ENCODE measurements around the gene IQGAP2.

IQGAP2 gene

DNA sequence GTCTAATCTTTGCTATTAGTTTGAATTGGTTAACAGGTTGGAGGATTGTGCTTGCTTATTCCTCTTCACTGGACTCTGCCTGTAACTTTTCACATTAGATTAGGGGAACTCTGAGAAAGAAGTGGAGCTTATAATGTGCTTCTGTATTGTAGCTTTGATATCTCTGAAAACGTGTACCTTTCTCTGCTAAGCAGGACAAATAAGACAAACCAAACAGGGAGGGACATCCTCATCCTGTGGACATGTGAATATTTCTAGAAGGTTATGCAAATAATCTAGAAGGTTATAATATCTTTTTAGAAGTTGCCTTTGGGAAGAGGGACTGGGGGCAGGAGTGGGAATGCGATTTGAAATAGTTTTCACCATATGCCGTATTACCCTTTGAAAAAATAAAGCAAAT, 11.7 kb downstream of the IQGAP2 start:
- Histone ChIP-seq H2AK5ac (ENCODE audit: low read length, severe bottlenecking) (no peak overlapping the region), H3K9ac (ENCODE audit: low read length) (no peak overlapping the region)
- 94% methylated on average over 3 of the region's 3 CpGs for WGBS

DNA sequence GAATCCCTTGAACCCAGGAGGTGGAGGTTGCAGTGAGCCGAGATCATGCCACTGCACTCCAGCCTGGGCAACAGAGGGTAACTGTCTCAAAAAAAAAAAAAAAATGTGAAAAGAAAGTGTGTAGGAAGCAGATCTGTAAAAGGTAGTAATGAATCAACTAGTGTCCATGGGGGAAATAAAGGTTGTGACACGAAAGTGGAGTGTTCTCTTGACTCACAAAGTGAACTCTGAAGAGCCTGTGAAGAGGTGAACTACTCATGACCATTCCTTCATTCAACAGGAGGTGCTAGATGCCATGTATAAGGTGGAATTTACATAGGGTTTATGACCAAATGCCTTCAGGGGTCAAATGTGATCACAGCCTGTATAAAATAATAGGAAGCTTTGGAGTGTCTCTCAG, 12.8 kb downstream of the IQGAP2 start:
- Histone ChIP-seq H3K79me1 (replicated peaks; ENCODE audit: low read length, poor library complexity, severe bottlenecking) (no peaks in the 10 kb centered on the region), H2BK120ac (ENCODE audit: low read depth, low read length) (no peak overlapping the region), H4K8ac (ENCODE audit: low read length) (no peak overlapping the region), H3K27ac (ENCODE audit: low read length, poor library complexity, severe bottlenecking) (no peak overlapping the region), H3K36me3 (ENCODE audit: control insufficient read depth in 1 of 2, insufficient read depth in 2 of 2, low read depth in 1 of 2, low read length in 2 of 2) (no peaks in the 10 kb centered on the region), H3K4me3 (ENCODE audit: insufficient read depth in 1 of 2, low read depth in 1 of 2, low read length in 2 of 2) (no peak overlapping the region), H4K91ac (ENCODE audit: low read length) (no peak overlapping the region), H3K4me1 (ENCODE audit: control insufficient read depth, insufficient read depth, low read depth, low read length) (no peaks in the 10 kb centered on the region), H3K9ac (ENCODE audit: low read length) (no peak overlapping the region), H3K18ac (ENCODE audit: low read depth in 1 of 2, low read length in 2 of 2) (no peak overlapping the region), H3K14ac (ENCODE audit: low read length in 2 of 2) (no peak overlapping the region), H3K9me3 (ENCODE audit: control insufficient read depth, low read length) (no peaks in the 10 kb centered on the region), H2BK12ac (ENCODE audit: low read length in 2 of 2) (no peak overlapping the region), H2AFZ (ENCODE audit: low read depth, low read length) (no peak overlapping the region), H2BK15ac (ENCODE audit: low read depth, poor library complexity, severe bottlenecking) (no peak overlapping the region), H3K23ac (ENCODE audit: low read length in 2 of 2) (no peak overlapping the region), H3K4me2 (ENCODE audit: low read length, poor library complexity, severe bottlenecking) (no peak overlapping the region), H3K4ac (ENCODE audit: low read depth in 1 of 2, low read length in 2 of 2) (no peak overlapping the region), H2BK5ac (ENCODE audit: low read depth, low read length, poor library complexity, severe bottlenecking) (no peak overlapping the region), H3K27me3 (ENCODE audit: control insufficient read depth in 1 of 2, insufficient read depth in 1 of 2, low read length in 2 of 2) (no peaks in the 10 kb centered on the region), H2AK5ac (ENCODE audit: low read length, severe bottlenecking) (no peak overlapping the region)
- DNase-seq: no peak
- WGBS: 85% methylated on average over 2 of the region's 2 CpGs

More for the DNA sequence above, 11.7 kb downstream of the IQGAP2 start:
- Histone ChIP-seq H2BK12ac (ENCODE audit: low read length in 2 of 2) (no peak overlapping the region), H2BK5ac (ENCODE audit: low read depth, low read length, poor library complexity, severe bottlenecking) (no peak overlapping the region), H3K14ac (ENCODE audit: low read length in 2 of 2) (no peak overlapping the region), H4K8ac (ENCODE audit: low read length) (no peak overlapping the region), H3K4me3 (ENCODE audit: insufficient read depth in 1 of 2, low read depth in 1 of 2, low read length in 2 of 2) (no peak overlapping the region), H2BK120ac (ENCODE audit: low read depth, low read length) (no peak overlapping the region), H3K4ac (ENCODE audit: low read depth in 1 of 2, low read length in 2 of 2) (no peak overlapping the region), H3K27ac (ENCODE audit: low read length, poor library complexity, severe bottlenecking) (no peak overlapping the region), H3K79me1 (replicated peaks; ENCODE audit: low read length, poor library complexity, severe bottlenecking) (no peaks in the 10 kb centered on the region), H3K4me2 (ENCODE audit: low read length, poor library complexity, severe bottlenecking) (no peak overlapping the region), H3K36me3 (ENCODE audit: control insufficient read depth in 1 of 2, insufficient read depth in 2 of 2, low read depth in 1 of 2, low read length in 2 of 2) (no peaks in the 10 kb centered on the region), H3K23ac (ENCODE audit: low read length in 2 of 2) (no peak overlapping the region), H3K18ac (ENCODE audit: low read depth in 1 of 2, low read length in 2 of 2) (no peak overlapping the region), H3K4me1 (ENCODE audit: control insufficient read depth, insufficient read depth, low read depth, low read length) (no peaks in the 10 kb centered on the region), H2AFZ (ENCODE audit: low read depth, low read length) (no peak overlapping the region), H3K27me3 (ENCODE audit: control insufficient read depth in 1 of 2, insufficient read depth in 1 of 2, low read length in 2 of 2) (peaks cover 4 to 6% of the 10 kb centered on the region in 2 experiments), H2BK15ac (ENCODE audit: low read depth, poor library complexity, severe bottlenecking) (no peak overlapping the region), H4K91ac (ENCODE audit: low read length) (no peak overlapping the region), H3K9me3 (ENCODE audit: control insufficient read depth, low read length) (no peaks in the 10 kb centered on the region)
- no peak for DNase-seq

DNA sequence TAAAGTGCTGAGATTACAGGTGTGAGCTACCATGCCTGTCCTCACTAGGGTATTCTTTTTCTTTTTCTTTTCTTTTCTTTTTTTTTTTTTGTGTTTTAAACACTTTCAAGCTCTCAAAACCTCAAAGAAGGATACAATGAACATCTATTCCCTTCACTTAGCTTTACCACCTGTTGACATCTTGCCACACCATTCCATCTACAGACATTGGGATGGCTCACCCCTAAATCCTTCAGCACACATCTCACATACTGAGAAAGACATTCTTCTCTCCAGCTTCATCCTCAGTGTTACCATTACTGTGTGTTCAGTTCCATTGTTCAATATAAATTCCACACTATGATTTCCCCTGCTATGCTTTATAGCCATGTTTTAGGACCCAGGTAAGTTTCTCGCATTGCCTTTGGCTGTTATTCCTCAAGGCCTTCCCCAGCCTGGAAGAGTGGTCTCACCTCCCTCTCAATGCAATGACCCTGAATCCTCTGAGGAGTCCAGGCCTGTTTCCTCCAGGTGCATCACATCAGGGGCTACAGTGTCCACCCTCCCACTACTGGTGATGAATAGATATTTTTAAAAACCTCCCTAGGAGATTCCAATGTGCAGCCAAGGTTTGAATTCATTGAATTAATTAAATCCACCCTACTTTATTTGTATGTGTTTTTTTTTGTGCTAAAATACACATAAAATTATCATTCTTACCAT, 16.7 kb downstream of the IQGAP2 start:
- no peak overlapping the region for H2BK5ac ChIP-seq (ENCODE audit: low read depth, low read length, poor library complexity, severe bottlenecking)
- no peak overlapping the region for H3K18ac ChIP-seq (ENCODE audit: low read depth in 1 of 2, low read length in 2 of 2)
- no peak overlapping the region for H4K8ac ChIP-seq (ENCODE audit: low read length)
- H3K9me3 ChIP-seq (ENCODE audit: control insufficient read depth, low read length): no peaks in the 10 kb centered on the region
- no peak overlapping the region for H3K4me2 ChIP-seq (ENCODE audit: low read length, poor library complexity, severe bottlenecking)
- H3K27ac ChIP-seq (ENCODE audit: low read length, poor library complexity, severe bottlenecking): no peak overlapping the region
- no peak overlapping the region for H2BK12ac ChIP-seq (ENCODE audit: low read length in 2 of 2)
- H4K91ac ChIP-seq (ENCODE audit: low read length): no peak overlapping the region
- no peak overlapping the region for H3K23ac ChIP-seq (ENCODE audit: low read length in 2 of 2)
- H2AFZ ChIP-seq (ENCODE audit: low read depth, low read length): no peak overlapping the region
- no peaks in the 10 kb centered on the region for H3K79me1 ChIP-seq (replicated peaks; ENCODE audit: low read length, poor library complexity, severe bottlenecking)
- H3K27me3 ChIP-seq (ENCODE audit: control insufficient read depth in 1 of 2, insufficient read depth in 1 of 2, low read length in 2 of 2): peaks cover 4 to 5% of the 10 kb centered on the region in 2 experiments
- no peak overlapping the region for H3K4me3 ChIP-seq (ENCODE audit: insufficient read depth in 1 of 2, low read depth in 1 of 2, low read length in 2 of 2)
- no peak overlapping the region for H3K9ac ChIP-seq (ENCODE audit: low read length)
- DNase-seq: no peak
- no peak overlapping the region for H2AK5ac ChIP-seq (ENCODE audit: low read length, severe bottlenecking)
- no peak overlapping the region for H3K14ac ChIP-seq (ENCODE audit: low read length in 2 of 2)
- no peaks in the 10 kb centered on the region for H3K36me3 ChIP-seq (ENCODE audit: control insufficient read depth in 1 of 2, insufficient read depth in 2 of 2, low read depth in 1 of 2, low read length in 2 of 2)
- no peak overlapping the region for H2BK120ac ChIP-seq (ENCODE audit: low read depth, low read length)
- 100% methylated on average over 1 of the region's 1 CpG for WGBS
- H3K4ac ChIP-seq (ENCODE audit: low read depth in 1 of 2, low read length in 2 of 2): no peak overlapping the region
- no peaks in the 10 kb centered on the region for H3K4me1 ChIP-seq (ENCODE audit: control insufficient read depth, insufficient read depth, low read depth, low read length)
- no peak overlapping the region for H2BK15ac ChIP-seq (ENCODE audit: low read depth, poor library complexity, severe bottlenecking)

DNA sequence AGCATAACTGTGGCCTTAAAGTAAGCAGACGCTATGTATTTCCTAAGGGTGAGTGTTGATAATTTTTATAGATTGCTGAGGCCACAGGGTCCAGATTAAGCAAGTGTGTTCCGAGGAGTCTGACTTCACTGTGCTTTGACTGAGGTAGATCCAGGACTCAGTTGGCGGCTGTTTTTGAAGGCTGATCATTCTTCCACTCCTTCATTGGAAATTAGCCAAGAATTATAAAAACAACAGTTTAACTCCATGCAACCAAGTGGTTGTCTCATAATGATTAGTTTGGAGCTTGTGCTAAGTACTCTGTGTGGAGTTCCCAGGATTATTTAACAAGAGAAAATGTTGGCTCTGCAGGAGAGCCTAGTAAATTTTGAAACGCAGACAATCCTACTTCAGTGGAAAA, 19.1 kb downstream of the IQGAP2 start:
- H3K4me2 ChIP-seq (ENCODE audit: low read length, poor library complexity, severe bottlenecking): no peak overlapping the region
- no peaks in the 10 kb centered on the region for H3K9me3 ChIP-seq (ENCODE audit: control insufficient read depth, low read length)

More for the DNA sequence above, 19.1 kb downstream of the IQGAP2 start:
- 90% methylated on average over 3 of the region's 4 CpGs for WGBS
- Histone ChIP-seq H3K36me3 (ENCODE audit: control insufficient read depth in 1 of 2, insufficient read depth in 2 of 2, low read depth in 1 of 2, low read length in 2 of 2) (no peaks in the 10 kb centered on the region), H2BK120ac (ENCODE audit: low read depth, low read length) (no peak overlapping the region), H2AFZ (ENCODE audit: low read depth, low read length) (no peak overlapping the region), H2AK5ac (ENCODE audit: low read length, severe bottlenecking) (no peak overlapping the region), H3K23ac (ENCODE audit: low read length in 2 of 2) (no peak overlapping the region), H2BK15ac (ENCODE audit: low read depth, poor library complexity, severe bottlenecking) (no peak overlapping the region), H3K79me1 (replicated peaks; ENCODE audit: low read length, poor library complexity, severe bottlenecking) (no peaks in the 10 kb centered on the region), H3K4me1 (ENCODE audit: control insufficient read depth, insufficient read depth, low read depth, low read length) (no peaks in the 10 kb centered on the region), H4K8ac (ENCODE audit: low read length) (no peak overlapping the region), H3K9ac (ENCODE audit: low read length) (no peak overlapping the region), H3K18ac (ENCODE audit: low read depth in 1 of 2, low read length in 2 of 2) (no peak overlapping the region), H4K91ac (ENCODE audit: low read length) (no peak overlapping the region), H3K4me3 (ENCODE audit: insufficient read depth in 1 of 2, low read depth in 1 of 2, low read length in 2 of 2) (no peak overlapping the region), H3K4ac (ENCODE audit: low read depth in 1 of 2, low read length in 2 of 2) (no peak overlapping the region), H3K27me3 (ENCODE audit: control insufficient read depth in 1 of 2, insufficient read depth in 1 of 2, low read length in 2 of 2) (peaks cover 21 to 22% of the 10 kb centered on the region in 2 experiments), H3K14ac (ENCODE audit: low read length in 2 of 2) (no peak overlapping the region), H2BK5ac (ENCODE audit: low read depth, low read length, poor library complexity, severe bottlenecking) (no peak overlapping the region), H2BK12ac (ENCODE audit: low read length in 2 of 2) (no peak overlapping the region), H3K27ac (ENCODE audit: low read length, poor library complexity, severe bottlenecking) (no peak overlapping the region)
- no peak for DNase-seq
